ENCODE measurements around the gene HMOX1. TPM values are rescaled to one million over a fixed set of nuclear protein-coding genes. Genes with fewer than 3 reads are reported as not detected.
"Not testable (repeated sequence)": the region's sequence is repeated elsewhere in the genome, so short reads cannot be mapped to it uniquely, and the experiment has no call there.

The HMOX1 gene
- total and polyA plus RNA-seq, 12 donors = 15.4 to 578 (median 39.3) TPM

DNA sequence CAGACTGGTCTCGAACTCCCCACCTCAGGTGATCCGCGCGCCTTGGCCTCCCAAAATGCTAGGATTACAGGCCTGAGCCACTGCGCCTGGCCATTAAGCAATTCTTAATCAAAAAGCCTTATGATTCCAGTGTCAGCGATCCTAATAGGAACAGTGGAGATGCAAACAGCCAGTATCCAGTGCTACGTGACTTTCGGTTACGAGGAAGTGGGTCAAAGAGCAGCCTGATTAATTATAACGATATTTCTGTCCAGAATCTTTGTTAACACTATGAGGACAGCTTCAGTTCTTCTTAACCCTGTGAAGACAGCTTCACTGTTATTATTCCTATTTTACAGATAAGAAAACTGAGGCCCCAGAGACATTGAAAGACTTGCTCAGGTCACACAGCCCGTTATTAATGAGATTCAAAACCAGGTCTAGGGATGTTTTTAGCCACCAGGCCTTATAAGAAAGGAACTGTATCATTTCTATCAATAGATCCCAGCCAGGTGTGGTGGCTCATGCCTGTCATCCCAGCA, 17.3 kb upstream of the HMOX1 start:
- Histone ChIP-seq H3K9me3 (replicated peaks in 1 of 3) (no peaks in the 10 kb centered on the region), H3K27me3 (no peaks in the 10 kb centered on the region), H3K27ac (peak overlapping the region in 1 of 5 donors; percentile 10), H3K4me3 (no peak overlapping the region), H3K36me3 (replicated peaks in 1 of 2) (no peaks in the 10 kb centered on the region), H3K4me1 (replicated peaks in 1 of 2) (no peaks in the 10 kb centered on the region)
- 83 to 88% (median 86%) methylated on average over 11 of the region's 11 CpGs for WGBS, 4 donors
- DNase-seq = no peak
- intact Hi-C loops (cut with DNase I) = no loop called here
- TF ChIP-seq, protein P1, sequence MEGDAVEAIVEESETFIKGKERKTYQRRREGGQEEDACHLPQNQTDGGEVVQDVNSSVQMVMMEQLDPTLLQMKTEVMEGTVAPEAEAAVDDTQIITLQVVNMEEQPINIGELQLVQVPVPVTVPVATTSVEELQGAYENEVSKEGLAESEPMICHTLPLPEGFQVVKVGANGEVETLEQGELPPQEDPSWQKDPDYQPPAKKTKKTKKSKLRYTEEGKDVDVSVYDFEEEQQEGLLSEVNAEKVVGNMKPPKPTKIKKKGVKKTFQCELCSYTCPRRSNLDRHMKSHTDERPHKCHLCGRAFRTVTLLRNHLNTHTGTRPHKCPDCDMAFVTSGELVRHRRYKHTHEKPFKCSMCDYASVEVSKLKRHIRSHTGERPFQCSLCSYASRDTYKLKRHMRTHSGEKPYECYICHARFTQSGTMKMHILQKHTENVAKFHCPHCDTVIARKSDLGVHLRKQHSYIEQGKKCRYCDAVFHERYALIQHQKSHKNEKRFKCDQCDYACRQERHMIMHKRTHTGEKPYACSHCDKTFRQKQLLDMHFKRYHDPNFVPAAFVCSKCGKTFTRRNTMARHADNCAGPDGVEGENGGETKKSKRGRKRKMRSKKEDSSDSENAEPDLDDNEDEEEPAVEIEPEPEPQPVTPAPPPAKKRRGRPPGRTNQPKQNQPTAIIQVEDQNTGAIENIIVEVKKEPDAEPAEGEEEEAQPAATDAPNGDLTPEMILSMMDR (IDR thresholded peaks at IDR 0.05) = no peak
- TF ChIP-seq POLR2A (IDR thresholded peaks at IDR 0.05) = no peak

DNA sequence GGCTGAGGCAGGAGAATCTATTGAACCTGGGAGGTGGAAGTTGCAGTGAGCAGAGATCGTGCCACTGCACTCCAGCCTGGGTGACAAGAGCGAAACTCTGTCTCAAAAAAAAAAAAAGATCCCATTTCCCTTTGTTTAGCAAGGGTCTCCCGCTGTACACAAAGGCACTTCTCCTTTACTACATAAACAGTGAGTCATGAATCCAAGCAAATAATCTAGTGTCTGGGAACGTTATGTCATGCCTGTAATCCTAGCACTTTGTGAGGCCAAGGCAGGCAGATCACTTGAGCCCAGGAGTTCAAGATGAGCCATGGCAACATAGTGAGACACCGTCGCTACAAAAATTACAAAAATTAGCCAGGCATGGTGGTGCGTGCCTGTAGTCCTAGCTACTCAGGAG, 16.7 kb upstream of the HMOX1 start:
- H3K27me3 ChIP-seq; H3K4me3 ChIP-seq; intact Hi-C loops (cut with DNase I); H3K36me3 ChIP-seq (replicated peaks in 1 of 2); H3K9me3 ChIP-seq (replicated peaks in 1 of 3); DNase-seq; H3K4me1 ChIP-seq (replicated peaks in 1 of 2): not testable (repeated sequence)
- peak overlapping the region in 1 of 5 donors; percentile 58 for H3K27ac ChIP-seq
- WGBS, 4 donors = 64 to 75% (median 70%) methylated on average over 7 of the region's 7 CpGs

DNA sequence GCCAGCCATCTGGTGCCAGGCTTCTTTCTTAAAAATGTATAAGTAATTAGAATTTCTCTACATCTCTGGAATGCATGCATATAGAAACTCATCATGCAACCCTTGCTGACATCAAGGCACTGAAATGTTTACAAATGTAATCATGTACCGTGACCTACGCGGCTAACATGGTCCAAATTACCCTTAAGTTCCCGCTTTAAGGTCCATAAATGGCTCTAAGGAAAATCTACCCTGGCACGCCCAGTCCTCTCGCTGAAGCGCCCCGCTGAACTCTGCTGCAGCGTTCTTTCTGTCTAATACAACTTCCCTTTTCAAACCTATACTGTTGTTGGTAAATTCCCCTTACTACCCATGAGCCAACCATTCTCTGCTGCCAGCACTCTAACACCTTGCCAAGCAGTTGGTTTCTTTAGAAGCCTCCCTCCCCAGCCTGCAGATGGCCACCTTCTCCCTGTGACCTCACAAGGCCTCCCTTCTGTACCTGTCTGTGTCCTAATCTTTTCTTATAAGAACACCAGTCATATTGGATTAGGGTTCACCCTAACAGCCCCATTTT, 13.5 kb upstream of the HMOX1 start:
- peak overlapping the region in 2 of 5 donors; percentile 23 to 34 for H3K27ac ChIP-seq
- WGBS, 4 donors = 71 to 83% (median 80%) methylated on average over 9 of the region's 9 CpGs
- peaks cover 9 to 21% of the 10 kb centered on the region in 2 donors for H3K4me1 ChIP-seq (replicated peaks in 1 of 2)
- no peaks in the 10 kb centered on the region for H3K9me3 ChIP-seq (replicated peaks in 1 of 3)
- no peaks in the 10 kb centered on the region for H3K36me3 ChIP-seq (replicated peaks in 1 of 2)
- intact Hi-C loops (cut with DNase I) = no loop called here
- H3K4me3 ChIP-seq = no peak overlapping the region
- no peak for DNase-seq
- H3K27me3 ChIP-seq = no peaks in the 10 kb centered on the region
- TF ChIP-seq, protein P1 (IDR thresholded peaks at IDR 0.05) = no peak
- no peak for TF ChIP-seq POLR2A (IDR thresholded peaks at IDR 0.05)

DNA sequence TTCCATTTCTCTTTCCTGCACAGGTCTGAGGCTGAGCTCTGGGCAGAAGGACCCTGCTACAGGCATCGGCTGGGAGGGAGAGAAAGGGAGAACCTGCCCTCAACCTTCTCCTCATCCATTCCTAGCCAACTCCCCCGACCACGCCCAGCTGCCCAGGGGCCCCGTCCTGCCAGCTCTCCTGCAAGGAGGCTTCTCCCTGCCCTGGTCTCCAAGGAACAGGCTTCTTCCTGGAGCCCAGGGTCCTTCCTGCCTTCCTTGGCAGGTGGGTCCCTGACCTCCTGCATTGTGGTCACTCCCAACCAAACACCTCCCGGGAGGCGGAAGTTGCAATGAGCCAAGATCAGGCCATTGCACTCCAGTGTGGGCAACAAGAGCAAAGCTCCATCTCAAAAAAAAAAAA, 12.5 kb upstream of the HMOX1 start:
- DNase-seq = no peak
- intact Hi-C loops (cut with DNase I) = no loop called here
- no peak overlapping the region for H3K27ac ChIP-seq
- WGBS, 4 donors = 81 to 86% (median 83%) methylated on average over 6 of the region's 6 CpGs
- no peaks in the 10 kb centered on the region for H3K9me3 ChIP-seq (replicated peaks in 1 of 3)
- H3K36me3 ChIP-seq (replicated peaks in 1 of 2) = no peaks in the 10 kb centered on the region
- no peak overlapping the region for H3K4me3 ChIP-seq
- peaks cover 10 to 24% of the 10 kb centered on the region in 2 donors for H3K4me1 ChIP-seq (replicated peaks in 1 of 2)
- TF ChIP-seq, protein P1 (IDR thresholded peaks at IDR 0.05) = no peak
- TF ChIP-seq POLR2A (IDR thresholded peaks at IDR 0.05) = no peak
- no peaks in the 10 kb centered on the region for H3K27me3 ChIP-seq

DNA sequence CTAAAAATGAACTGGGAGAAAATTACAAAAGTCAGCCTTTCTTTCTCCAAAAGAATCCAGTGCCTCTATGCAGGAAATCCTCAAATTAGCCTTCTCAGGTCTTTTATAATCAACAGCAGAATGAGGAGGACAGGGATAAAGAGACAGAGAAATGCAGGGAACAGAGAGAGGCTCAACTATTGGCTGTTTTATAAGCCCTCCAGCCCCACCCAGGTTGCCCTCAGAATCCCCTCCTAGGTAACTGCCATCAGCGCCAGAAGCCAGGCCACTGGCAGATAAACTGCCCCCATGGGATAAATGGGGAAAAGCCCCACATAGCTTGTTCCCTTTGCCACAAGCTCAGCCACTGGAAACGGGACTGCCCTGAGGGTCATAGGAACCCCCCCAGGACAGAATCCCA, 10.9 kb upstream of the HMOX1 start:
- no peak overlapping the region for H3K4me3 ChIP-seq

More for the DNA sequence above, 10.9 kb upstream of the HMOX1 start:
- H3K9me3 ChIP-seq (replicated peaks in 1 of 3) = no peaks in the 10 kb centered on the region
- H3K4me1 ChIP-seq (replicated peaks in 1 of 2) = peaks cover 10 to 24% of the 10 kb centered on the region in 2 donors
- no peak for DNase-seq
- intact Hi-C loops (cut with DNase I) = no loop called here
- no peaks in the 10 kb centered on the region for H3K36me3 ChIP-seq (replicated peaks in 1 of 2)
- H3K27me3 ChIP-seq = no peaks in the 10 kb centered on the region
- peak overlapping the region in 2 of 5 donors; percentile 47 to 97 for H3K27ac ChIP-seq
- 80 to 89% (median 82%) methylated on average over 2 of the region's 2 CpGs for WGBS, 4 donors
- no peak for TF ChIP-seq POLR2A (IDR thresholded peaks at IDR 0.05)
- TF ChIP-seq, protein P1 (IDR thresholded peaks at IDR 0.05) = no peak

Measured in adrenal gland (tissue), 12 donors.